Ishikawa (cell line): ENCODE results near the gene KRTAP10-8.

Experiments used
- CEBPB ChIP-seq: IDR thresholded peaks from 2 replicates; pipeline ENCODE4 v1.6.1; 2012
- CREB1 ChIP-seq: IDR thresholded peaks from 2 replicates; pipeline ENCODE4 v1.6.1; 2012; ENCODE audit warnings: low read depth
- EGR1 ChIP-seq: IDR thresholded peaks from 2 replicates; pipeline ENCODE4 v1.6.1; 2012
- EP300 ChIP-seq: IDR thresholded peaks from 2 replicates; pipeline ENCODE4 v1.6.1; 2012; ENCODE audit warnings: borderline replicate concordance
- FOXM1 ChIP-seq: IDR thresholded peaks from 2 replicates; pipeline ENCODE4 v1.6.1; 2012; ENCODE audit warnings: low read depth, borderline replicate concordance
- MAX ChIP-seq: IDR thresholded peaks from 2 replicates; pipeline ENCODE4 v1.6.1; 2012
- NFIC ChIP-seq: IDR thresholded peaks from 2 replicates; pipeline ENCODE4 v1.6.1; 2012
- RAD21 ChIP-seq: IDR thresholded peaks from 2 replicates; pipeline ENCODE4 v1.6.1; 2012; ENCODE audit warnings: low read depth
- TAF1 ChIP-seq: IDR thresholded peaks from 2 replicates; pipeline ENCODE4 v1.6.1; 2012; ENCODE audit warnings: low read depth, mild to moderate bottlenecking
- TCF12 ChIP-seq: IDR thresholded peaks from 2 replicates; pipeline ENCODE4 v1.6.1; 2012; ENCODE audit warnings: low read depth
- TEAD4 ChIP-seq: IDR thresholded peaks from 2 replicates; pipeline ENCODE4 v1.6.1; 2012
- YY1 ChIP-seq: IDR thresholded peaks from 2 replicates; pipeline ENCODE4 v1.6.1; 2012; ENCODE audit warnings: low read depth
- ZBTB7A ChIP-seq: IDR thresholded peaks from 2 replicates; pipeline ENCODE4 v1.6.1; 2012; ENCODE audit warnings: low read depth
- TF ChIP-seq, protein P1 (sequence below): IDR thresholded peaks from 2 replicates; pipeline ENCODE4 v1.6.1; 2012; ENCODE audit warnings: low read depth, mild to moderate bottlenecking
- TF ChIP-seq, protein P2 (sequence below): IDR thresholded peaks from 2 replicates; pipeline ENCODE4 v1.6.1; 2012

The KRTAP10-8 gene

GRCh38 chr21:44571296-44571695 lies 40.6 kb upstream of the KRTAP10-8 start:
- TF ChIP-seq, protein P1, sequence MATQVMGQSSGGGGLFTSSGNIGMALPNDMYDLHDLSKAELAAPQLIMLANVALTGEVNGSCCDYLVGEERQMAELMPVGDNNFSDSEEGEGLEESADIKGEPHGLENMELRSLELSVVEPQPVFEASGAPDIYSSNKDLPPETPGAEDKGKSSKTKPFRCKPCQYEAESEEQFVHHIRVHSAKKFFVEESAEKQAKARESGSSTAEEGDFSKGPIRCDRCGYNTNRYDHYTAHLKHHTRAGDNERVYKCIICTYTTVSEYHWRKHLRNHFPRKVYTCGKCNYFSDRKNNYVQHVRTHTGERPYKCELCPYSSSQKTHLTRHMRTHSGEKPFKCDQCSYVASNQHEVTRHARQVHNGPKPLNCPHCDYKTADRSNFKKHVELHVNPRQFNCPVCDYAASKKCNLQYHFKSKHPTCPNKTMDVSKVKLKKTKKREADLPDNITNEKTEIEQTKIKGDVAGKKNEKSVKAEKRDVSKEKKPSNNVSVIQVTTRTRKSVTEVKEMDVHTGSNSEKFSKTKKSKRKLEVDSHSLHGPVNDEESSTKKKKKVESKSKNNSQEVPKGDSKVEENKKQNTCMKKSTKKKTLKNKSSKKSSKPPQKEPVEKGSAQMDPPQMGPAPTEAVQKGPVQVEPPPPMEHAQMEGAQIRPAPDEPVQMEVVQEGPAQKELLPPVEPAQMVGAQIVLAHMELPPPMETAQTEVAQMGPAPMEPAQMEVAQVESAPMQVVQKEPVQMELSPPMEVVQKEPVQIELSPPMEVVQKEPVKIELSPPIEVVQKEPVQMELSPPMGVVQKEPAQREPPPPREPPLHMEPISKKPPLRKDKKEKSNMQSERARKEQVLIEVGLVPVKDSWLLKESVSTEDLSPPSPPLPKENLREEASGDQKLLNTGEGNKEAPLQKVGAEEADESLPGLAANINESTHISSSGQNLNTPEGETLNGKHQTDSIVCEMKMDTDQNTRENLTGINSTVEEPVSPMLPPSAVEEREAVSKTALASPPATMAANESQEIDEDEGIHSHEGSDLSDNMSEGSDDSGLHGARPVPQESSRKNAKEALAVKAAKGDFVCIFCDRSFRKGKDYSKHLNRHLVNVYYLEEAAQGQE: no peak
- TF ChIP-seq EP300 (no peak), FOXM1 (no peak), MAX (no peak), NFIC (no peak), TCF12 (no peak), RAD21 (no peak), TAF1 (no peak), CEBPB (no peak), ZBTB7A (no peak), YY1 (no peak), TEAD4 (no peak), EGR1 (no peak), CREB1 (no peak)
- TF ChIP-seq, protein P2, sequence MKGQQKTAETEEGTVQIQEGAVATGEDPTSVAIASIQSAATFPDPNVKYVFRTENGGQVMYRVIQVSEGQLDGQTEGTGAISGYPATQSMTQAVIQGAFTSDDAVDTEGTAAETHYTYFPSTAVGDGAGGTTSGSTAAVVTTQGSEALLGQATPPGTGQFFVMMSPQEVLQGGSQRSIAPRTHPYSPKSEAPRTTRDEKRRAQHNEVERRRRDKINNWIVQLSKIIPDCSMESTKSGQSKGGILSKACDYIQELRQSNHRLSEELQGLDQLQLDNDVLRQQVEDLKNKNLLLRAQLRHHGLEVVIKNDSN: no peak

GRCh38 chr21:44571844-44572782 lies 39.8 kb upstream of the KRTAP10-8 start:
- no peak for TF ChIP-seq TCF12
- TF ChIP-seq ZBTB7A: no peak
- no peak for TF ChIP-seq NFIC
- no peak for TF ChIP-seq TEAD4
- no peak for TF ChIP-seq EGR1
- TF ChIP-seq, protein P2: no peak
- TF ChIP-seq TAF1: no peak
- no peak for TF ChIP-seq RAD21
- TF ChIP-seq MAX: no peak

DNA sequence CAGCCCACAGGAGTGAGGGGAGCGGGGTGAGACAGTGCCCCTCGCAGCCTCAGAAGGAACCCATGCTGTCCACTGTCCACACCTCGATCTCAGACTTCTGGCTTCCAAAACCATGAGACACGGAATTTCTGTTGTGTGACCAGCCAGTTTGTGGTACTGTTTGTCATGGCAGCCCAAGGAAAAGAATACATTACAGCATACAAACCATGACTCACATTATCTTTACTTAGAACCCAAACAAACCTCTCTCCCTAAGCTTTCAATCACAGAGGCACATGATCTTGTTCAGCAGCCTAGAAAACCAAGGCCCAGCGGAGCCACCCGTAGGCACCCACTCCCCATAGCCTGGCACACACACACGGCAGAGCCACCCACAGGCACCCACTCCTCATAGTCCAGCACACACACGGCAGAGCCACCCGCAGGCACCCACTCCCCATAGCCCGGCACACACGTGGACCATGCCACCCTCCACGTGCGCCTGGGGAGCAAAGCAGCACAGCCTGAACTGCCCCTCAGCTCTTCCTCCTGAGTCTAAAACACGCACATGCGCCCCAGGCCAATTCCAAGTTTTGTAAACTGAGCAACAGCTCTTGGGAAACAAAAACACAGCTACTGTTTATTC lies 38.8 kb upstream of the KRTAP10-8 start:
- TF ChIP-seq RAD21 (no peak), TAF1 (no peak), FOXM1 (no peak), EGR1 (no peak), MAX (no peak), ZBTB7A (no peak), CEBPB (no peak), CREB1 (no peak), NFIC (no peak), TEAD4 (no peak), YY1 (no peak), TCF12 (no peak), EP300 (no peak)
- TF ChIP-seq, protein P1: no peak
- TF ChIP-seq, protein P2: no peak

DNA sequence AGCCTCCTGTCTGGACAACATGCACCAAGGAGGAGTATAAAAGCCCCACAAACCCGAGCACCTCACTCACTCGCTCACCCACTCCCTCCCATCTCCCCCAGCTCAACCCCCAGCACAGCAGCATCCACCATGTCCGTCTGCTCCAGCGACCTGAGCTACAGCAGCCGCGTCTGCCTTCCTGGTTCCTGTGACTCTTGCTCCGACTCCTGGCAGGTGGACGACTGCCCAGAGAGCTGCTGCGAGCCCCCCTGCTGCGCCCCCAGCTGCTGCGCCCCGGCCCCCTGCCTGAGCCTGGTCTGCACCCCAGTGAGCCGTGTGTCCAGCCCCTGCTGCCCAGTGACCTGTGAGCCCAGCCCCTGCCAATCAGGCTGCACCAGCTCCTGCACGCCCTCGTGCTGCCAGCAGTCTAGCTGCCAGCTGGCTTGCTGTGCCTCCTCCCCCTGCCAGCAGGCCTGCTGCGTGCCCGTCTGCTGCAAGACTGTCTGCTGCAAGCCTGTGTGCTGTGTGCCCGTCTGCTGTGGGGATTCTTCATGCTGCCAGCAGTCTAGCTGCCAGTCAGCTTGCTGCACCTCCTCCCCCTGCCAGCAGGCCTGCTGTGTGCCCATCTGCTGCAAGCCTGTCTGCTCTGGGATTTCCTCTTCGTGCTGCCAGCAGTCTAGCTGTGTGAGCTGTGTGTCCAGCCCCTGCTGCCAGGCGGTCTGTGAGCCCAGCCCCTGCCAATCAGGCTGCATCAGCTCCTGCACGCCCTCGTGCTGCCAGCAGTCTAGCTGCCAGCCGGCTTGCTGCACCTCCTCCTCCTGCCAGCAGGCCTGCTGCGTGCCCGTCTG lies 38.0 kb upstream of the KRTAP10-8 start, which contains the start of gene KRTAP10-4:
Gene KRTAP10-4, plus strand, starts transcription at position 100 of the 827 bp plus-strand sequence. Its CDS starts 30 bp downstream, at position 130.
- TF ChIP-seq TCF12 (peak; percentile 60), NFIC (peak; percentile 78), TEAD4 (peak; percentile 28; the same call in 1 of the 2 replicates), EP300 (peak; percentile 43; the same call in 1 of the 2 replicates)
